Transverse colon (tissue), 3 donors: ENCODE results near the gene USP34.

Source experiments
- CTCF ChIP-seq, 5 experiments: fragments of 200-600 bp in 3 of 5; fragments of 450-650 bp in 2 of 5; sonication (generic) in 3 of 5; IDR thresholded peaks; 1 replicate in 2 of 5; 2 replicates in 3 of 5; pipeline ENCODE4 v1.5.1; 2016 to 2017; ENCODE audit warnings: antibody characterized with exemption in 5 of 5, inconsistent platforms in 3 of 5, mild to moderate bottlenecking in 2 of 5, moderate library complexity in 1 of 5
- EP300 ChIP-seq: sonication (generic); formaldehyde crosslinking; IDR thresholded peaks from one replicate; pipeline ENCODE4 v1.6.1; 2017; ENCODE audit warnings: antibody characterized with exemption, low read depth

- TF ChIP-seq CTCF (IDR thresholded peaks at IDR 0.05) = no peak
- TF ChIP-seq EP300 = no peak
Observed at GRCh38 chr2:61187085-61187484, 283.8 kb downstream of the USP34 start.
